ENCODE measurements around the gene HIGD1B.

The HIGD1B gene

DNA sequence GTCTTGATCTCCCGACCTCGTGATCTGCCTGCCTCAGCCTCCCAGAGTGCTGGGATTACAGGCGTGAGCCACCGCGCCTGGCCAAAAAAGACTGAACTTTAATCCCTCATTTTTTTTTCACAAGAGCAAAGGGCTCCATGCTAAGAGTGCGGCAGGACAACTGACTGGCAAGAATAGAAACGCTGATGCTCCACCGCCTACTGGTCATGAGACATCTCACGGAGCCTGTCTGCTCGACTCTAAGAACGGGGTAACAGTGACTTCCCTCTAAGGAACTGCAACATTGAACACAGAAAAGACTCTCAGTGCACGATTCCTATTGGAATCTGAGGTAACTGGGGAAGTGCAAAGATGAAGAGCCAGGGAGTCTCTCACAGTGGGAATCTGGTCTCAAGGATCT, 23.9 kb downstream of the HIGD1B start:
- Histone ChIP-seq H3K4me3 (ENCODE audit: insufficient read depth, low read length, poor library complexity, severe bottlenecking) (no peak overlapping the region), H3K36me3 (ENCODE audit: low read length) (peaks cover 23% of the 10 kb centered on the region; the same call in 1 of the 2 replicates), H2AFZ (ENCODE audit: low read depth, low read length, severe bottlenecking) (no peak overlapping the region), H3K9ac (ENCODE audit: low read length) (no peak overlapping the region), H3K9me3 (ENCODE audit: insufficient read depth, low read length) (no peaks in the 10 kb centered on the region), H3K9me2 (replicated peaks; ENCODE audit: insufficient read depth, low read length) (no peaks in the 10 kb centered on the region), H3K79me2 (ENCODE audit: insufficient read depth, low read length) (no peaks in the 10 kb centered on the region), H3K27ac (ENCODE audit: low read depth, low read length) (no peak overlapping the region), H3K27me3 (ENCODE audit: low read length) (no peaks in the 10 kb centered on the region), H3F3A (ENCODE audit: insufficient read depth) (no peaks in the 10 kb centered on the region; the same call in 1 of the 2 replicates), H3K4me2 (ENCODE audit: low read depth, low read length, poor library complexity, severe bottlenecking) (no peak overlapping the region), H4K20me1 (ENCODE audit: low read depth, low read length) (no peaks in the 10 kb centered on the region)
- TF ChIP-seq, protein P1, sequence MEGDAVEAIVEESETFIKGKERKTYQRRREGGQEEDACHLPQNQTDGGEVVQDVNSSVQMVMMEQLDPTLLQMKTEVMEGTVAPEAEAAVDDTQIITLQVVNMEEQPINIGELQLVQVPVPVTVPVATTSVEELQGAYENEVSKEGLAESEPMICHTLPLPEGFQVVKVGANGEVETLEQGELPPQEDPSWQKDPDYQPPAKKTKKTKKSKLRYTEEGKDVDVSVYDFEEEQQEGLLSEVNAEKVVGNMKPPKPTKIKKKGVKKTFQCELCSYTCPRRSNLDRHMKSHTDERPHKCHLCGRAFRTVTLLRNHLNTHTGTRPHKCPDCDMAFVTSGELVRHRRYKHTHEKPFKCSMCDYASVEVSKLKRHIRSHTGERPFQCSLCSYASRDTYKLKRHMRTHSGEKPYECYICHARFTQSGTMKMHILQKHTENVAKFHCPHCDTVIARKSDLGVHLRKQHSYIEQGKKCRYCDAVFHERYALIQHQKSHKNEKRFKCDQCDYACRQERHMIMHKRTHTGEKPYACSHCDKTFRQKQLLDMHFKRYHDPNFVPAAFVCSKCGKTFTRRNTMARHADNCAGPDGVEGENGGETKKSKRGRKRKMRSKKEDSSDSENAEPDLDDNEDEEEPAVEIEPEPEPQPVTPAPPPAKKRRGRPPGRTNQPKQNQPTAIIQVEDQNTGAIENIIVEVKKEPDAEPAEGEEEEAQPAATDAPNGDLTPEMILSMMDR (IDR thresholded peaks at IDR 0.05; ENCODE audit: insufficient read depth, low read length, poor library complexity, severe bottlenecking) = no peak
- no peak for TF ChIP-seq EZH2phosphoT487 (conservative IDR thresholded peaks at IDR 0.05; ENCODE audit: low read length)

DNA sequence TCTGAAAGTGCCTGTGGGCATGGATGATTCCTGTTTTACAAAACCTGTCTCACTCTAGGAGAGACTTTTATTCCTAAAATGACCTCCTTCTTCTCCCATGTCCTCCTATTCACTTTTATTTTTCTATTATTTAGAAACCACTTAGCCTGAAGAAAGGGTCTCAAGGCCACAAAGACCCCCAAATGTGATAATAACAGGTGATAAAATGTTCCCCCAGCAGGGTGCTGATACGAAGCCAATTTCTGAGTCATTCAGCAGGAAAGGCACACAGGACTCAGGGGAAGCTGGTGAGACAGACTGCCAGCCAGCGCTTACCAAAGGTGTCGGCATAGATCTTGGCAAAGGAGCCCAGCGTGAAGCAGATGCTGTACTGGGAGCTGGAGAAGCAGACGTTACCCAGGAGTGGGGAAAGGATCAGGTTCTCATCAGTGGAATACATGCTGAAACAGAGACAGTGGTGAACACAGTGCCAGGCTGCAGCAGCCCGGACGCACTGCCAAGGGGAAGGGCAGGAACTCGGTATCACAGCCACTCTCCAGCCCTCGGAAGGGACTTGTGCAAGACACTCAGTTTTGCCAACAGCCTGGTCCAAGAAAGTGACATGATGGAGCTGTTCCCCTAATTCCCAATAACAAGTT, 24.6 kb downstream of the HIGD1B start:
- Histone ChIP-seq H3F3A (ENCODE audit: insufficient read depth) (no peaks in the 10 kb centered on the region; the same call in 1 of the 2 replicates), H3K9ac (ENCODE audit: low read length) (no peak overlapping the region), H3K27me3 (ENCODE audit: low read length) (no peaks in the 10 kb centered on the region), H3K9me2 (replicated peaks; ENCODE audit: insufficient read depth, low read length) (no peaks in the 10 kb centered on the region), H3K36me3 (ENCODE audit: low read length) (peaks cover 23% of the 10 kb centered on the region; the same call in 1 of the 2 replicates), H3K9me3 (ENCODE audit: insufficient read depth, low read length) (no peaks in the 10 kb centered on the region), H3K79me2 (ENCODE audit: insufficient read depth, low read length) (0 out of 2 replicates have a peak, but pooled peaks cover 3% of the 10 kb centered on the region), H3K4me3 (ENCODE audit: insufficient read depth, low read length, poor library complexity, severe bottlenecking) (no peak overlapping the region), H4K20me1 (ENCODE audit: low read depth, low read length) (no peaks in the 10 kb centered on the region), H2AFZ (ENCODE audit: low read depth, low read length, severe bottlenecking) (no peak overlapping the region), H3K27ac (ENCODE audit: low read depth, low read length) (no peak overlapping the region), H3K4me2 (ENCODE audit: low read depth, low read length, poor library complexity, severe bottlenecking) (no peak overlapping the region)
- TF ChIP-seq, protein P1 (IDR thresholded peaks at IDR 0.05; ENCODE audit: insufficient read depth, low read length, poor library complexity, severe bottlenecking) = no peak
- no peak for TF ChIP-seq EZH2phosphoT487 (conservative IDR thresholded peaks at IDR 0.05; ENCODE audit: low read length)

DNA sequence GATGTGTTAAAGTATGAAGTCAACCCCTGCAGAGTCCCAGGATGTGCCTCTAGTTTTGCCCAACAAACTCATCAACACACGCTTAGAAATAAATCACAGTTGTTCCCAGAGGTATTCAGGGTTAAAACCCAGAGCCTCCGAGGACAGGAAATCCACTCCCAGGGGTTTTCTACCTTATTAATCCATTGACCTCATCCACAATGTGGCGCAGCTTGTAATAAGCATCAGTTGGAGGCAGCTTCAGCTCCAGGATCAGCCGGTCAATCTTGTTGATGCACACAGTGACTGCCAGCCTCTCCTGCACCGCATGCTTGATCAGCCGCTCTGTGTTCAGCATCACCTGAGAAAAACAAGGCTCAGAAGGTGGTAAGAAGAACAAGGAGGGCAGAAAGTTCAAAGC, 28.1 kb downstream of the HIGD1B start:
- no peak for TF ChIP-seq EZH2phosphoT487 (conservative IDR thresholded peaks at IDR 0.05; ENCODE audit: low read length)
- TF ChIP-seq, protein P1 (IDR thresholded peaks at IDR 0.05; ENCODE audit: insufficient read depth, low read length, poor library complexity, severe bottlenecking) = no peak
- Histone ChIP-seq H4K20me1 (ENCODE audit: low read depth, low read length) (no peaks in the 10 kb centered on the region), H3K9ac (ENCODE audit: low read length) (no peak overlapping the region), H3K27ac (ENCODE audit: low read depth, low read length) (no peak overlapping the region), H3K79me2 (ENCODE audit: insufficient read depth, low read length) (peaks cover 3% of the 10 kb centered on the region; the same call in 1 of the 2 replicates), H3F3A (ENCODE audit: insufficient read depth) (peaks cover 2% of the 10 kb centered on the region; the same call in 1 of the 2 replicates), H3K9me3 (ENCODE audit: insufficient read depth, low read length) (no peaks in the 10 kb centered on the region), H3K9me2 (replicated peaks; ENCODE audit: insufficient read depth, low read length) (no peaks in the 10 kb centered on the region), H3K36me3 (ENCODE audit: low read length) (peaks cover 33% of the 10 kb centered on the region), H3K4me3 (ENCODE audit: insufficient read depth, low read length, poor library complexity, severe bottlenecking) (no peak overlapping the region), H3K4me2 (ENCODE audit: low read depth, low read length, poor library complexity, severe bottlenecking) (no peak overlapping the region), H3K27me3 (ENCODE audit: low read length) (no peaks in the 10 kb centered on the region), H2AFZ (ENCODE audit: low read depth, low read length, severe bottlenecking) (no peak overlapping the region)

Measured in SU-DHL-6 (cell line).